GM12873 (cell line): ENCODE results near the gene PUS7.

Experiments
- CTCF ChIP-seq: IDR thresholded peaks from 2 replicates; pipeline ENCODE4 v1.5.1; 2012; ENCODE audit warnings: low read depth, mild to moderate bottlenecking, moderate library complexity, low read length, control low read depth; ENCODE audit not compliant: insufficient read depth; ENCODE audit errors: missing control alignments

The PUS7 gene

DNA sequence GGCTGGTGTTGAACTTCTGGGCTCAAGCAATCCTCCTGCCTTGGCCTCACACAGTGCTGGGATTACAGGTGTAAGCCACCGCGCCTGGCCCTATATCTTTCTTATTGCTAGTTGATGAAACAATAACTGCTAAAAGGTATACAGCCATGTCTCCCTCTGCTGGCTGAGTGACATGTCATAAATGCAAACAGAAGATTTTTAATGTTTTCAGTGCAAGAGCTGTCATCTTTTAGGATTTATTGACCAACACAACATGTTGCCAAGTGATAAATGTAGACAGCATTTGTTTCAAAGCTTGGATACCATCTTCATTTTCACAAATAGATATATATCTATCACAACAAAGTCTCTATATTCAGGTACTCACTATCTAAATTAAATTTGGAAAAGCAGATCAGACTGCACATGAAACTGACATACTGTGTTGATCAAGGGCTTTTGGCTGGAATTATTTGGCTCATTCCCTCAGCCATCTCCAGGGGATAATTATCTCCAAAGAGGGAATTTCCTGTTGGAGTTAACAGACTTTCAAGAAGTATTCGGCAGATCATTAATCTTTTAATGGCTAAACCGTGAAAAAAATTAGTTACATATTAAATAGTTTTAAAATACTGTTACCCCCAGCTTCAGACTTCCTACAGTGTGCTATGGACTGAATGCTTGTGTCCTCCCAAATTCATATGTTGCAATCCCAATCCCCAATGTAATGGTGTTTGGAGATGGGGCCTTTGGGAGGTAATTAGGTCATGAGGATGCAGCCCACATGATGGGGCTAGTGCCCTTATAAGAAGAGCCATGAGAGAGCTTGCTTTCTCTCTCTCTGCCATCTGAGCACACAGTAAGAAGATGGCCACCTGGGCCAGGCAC is 92.1 kb downstream of the PUS7 start:
- TF ChIP-seq CTCF = peak; percentile 62

DNA sequence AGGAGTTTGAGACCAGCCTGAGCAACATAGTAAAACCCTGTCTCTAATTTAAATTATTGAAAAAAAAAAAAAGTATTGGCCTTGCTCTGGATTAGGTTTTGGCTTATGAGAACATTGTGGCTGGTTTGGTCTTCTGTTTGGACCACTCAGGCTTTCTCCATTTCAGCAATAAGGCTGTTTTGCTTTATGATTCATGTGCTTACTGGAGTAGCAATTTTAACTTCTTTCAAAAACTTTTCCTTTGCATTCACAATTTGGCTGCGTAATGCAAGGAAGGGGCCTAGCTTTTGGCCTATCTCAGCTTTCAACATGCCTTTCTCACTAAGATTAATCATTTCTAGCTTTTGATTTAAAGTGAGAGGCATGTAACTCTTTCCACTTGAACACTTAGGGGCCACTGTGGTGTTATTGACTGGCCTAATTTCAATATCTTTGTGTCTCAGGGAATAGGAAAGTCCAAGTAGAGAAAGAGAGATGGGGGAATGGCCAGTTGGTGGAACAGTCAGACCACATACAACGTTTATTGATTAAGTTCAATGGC is 95.4 kb downstream of the PUS7 start:
- no peak for TF ChIP-seq CTCF

DNA sequence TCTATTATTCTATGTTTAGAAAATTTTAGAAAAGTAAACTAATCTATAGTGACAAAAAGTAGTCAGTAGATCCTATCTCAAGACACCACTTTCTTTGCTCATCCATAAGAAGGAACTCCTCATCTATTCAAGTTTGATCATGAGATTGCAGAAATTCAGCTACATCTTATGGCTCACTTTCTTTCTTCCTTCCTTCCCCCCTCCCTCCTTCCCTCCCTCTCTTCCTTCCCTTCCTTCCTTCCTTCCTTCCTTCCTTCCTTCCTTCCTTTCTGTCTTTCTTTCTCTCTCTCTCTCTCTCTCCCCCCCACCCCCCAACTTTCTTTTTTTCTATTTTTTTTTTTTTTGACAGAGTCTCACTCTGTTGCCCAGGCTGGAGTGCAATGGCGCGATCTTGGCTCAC is 98.1 kb downstream of the PUS7 start:
- no peak for TF ChIP-seq CTCF

DNA sequence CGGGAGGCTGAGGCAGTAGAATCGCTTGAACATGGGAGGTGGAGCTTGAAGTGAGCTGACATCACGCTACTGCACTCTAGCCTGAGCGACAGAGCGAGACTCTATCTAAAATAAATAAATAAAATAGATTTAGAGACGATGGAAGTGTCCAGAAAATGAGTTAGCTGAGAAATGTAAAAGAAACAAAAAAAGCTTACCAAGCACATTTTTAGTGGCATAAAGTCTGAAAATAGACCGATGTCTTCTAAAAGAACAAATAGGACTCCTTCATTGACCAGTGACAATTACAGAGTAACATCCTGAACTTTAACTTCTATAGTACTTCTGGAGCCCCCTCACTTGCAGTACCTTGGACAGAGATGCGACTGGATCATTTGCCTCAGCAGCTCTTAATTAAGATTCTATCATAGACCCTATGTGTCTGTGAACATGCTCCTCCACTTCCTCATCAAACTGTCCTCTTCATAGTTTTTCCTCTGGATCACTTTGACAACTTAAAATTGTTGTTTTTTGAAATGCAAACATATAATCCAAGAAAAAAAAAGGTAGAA is 108.1 kb downstream of the PUS7 start:
- TF ChIP-seq CTCF = no peak

DNA sequence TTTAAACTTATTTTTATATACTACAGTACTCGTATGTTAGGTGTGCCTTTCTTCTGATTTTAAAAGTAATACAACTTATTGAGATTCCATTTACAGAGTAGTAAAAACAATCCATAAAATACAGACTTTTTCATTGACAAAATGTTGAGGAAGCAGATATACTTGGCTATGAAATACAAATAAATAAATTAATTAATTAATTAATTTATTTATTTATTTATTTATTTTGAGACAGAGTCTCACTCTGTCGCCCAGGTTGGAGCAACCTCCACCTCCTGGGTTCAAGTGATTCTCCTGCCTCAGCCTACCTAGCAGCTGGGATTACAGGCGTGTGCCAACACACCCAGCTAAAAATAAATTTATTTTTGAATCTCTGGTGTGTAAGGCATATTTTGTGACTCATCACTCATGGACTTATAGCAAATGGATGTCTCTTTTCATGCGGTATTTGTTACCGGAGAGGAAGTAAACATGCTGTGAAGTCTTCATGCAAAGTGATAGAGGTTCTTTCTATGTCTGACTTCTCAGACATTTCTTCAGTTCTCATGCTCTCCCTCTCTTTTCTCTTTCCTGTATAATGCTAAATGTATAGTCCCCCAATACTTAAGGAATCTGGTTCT is 113.2 kb downstream of the PUS7 start:
- no peak for TF ChIP-seq CTCF
